GM12801 (cell line): ENCODE results near the gene MRTFA.

Experiments used
- CTCF ChIP-seq: IDR thresholded peaks from one replicate; pipeline ENCODE4 v1.5.1; 2011; ENCODE audit warnings: control low read depth; ENCODE audit not compliant: insufficient read length; ENCODE audit errors: extremely low read depth

Gene MRTFA

GRCh38 chr22:40595497-40596234 is 40.9 kb downstream of the MRTFA start:
- TF ChIP-seq CTCF: no peak

- no peak for TF ChIP-seq CTCF
These were observed 41.6 kb downstream of the MRTFA start for GRCh38 chr22:40594924-40595323.

GRCh38 chr22:40594346-40594745 is 42.2 kb downstream of the MRTFA start:
- TF ChIP-seq CTCF: no peak

- no peak for TF ChIP-seq CTCF
These were observed 42.9 kb downstream of the MRTFA start for GRCh38 chr22:40593460-40594273.

GRCh38 chr22:40592352-40593113 is 44.0 kb downstream of the MRTFA start:
- TF ChIP-seq CTCF: no peak

- TF ChIP-seq CTCF: no peak
These were observed 47.8 kb downstream of the MRTFA start for GRCh38 chr22:40588726-40589125.

GRCh38 chr22:40586781-40587180 is 49.7 kb downstream of the MRTFA start:
- no peak for TF ChIP-seq CTCF
